GM18519 (cell line): ENCODE measurements around the gene AUTS2.

Source experiments
- ATAC-seq: cut with Tn5 transposase; IDR thresholded peaks from one replicate; pipeline ENCODE4 v1.9.1; 2021; ENCODE audit warnings: mild to moderate bottlenecking, moderate library complexity; ENCODE audit not compliant: unreplicated experiment, low FRiP score

Gene AUTS2

GRCh38 chr7:70529436-70529835 is 931.2 kb downstream of the AUTS2 start:
- no peak for ATAC-seq

- no peak for ATAC-seq
These were observed 931.8 kb downstream of the AUTS2 start for GRCh38 chr7:70529914-70530585.

- ATAC-seq, result no peak
These were observed 935.3 kb downstream of the AUTS2 start for GRCh38 chr7:70533614-70534013.

- no peak for ATAC-seq
These were observed 940.9 kb downstream of the AUTS2 start for GRCh38 chr7:70539205-70539604.

GRCh38 chr7:70539617-70540016 is 941.3 kb downstream of the AUTS2 start:
- ATAC-seq, result no peak

GRCh38 chr7:70540641-70541040 is 942.4 kb downstream of the AUTS2 start:
- ATAC-seq, result no peak

- no peak for ATAC-seq
These were observed 944.6 kb downstream of the AUTS2 start for GRCh38 chr7:70542750-70543376.

GRCh38 chr7:70544016-70544415 is 945.7 kb downstream of the AUTS2 start:
- ATAC-seq, result no peak

- ATAC-seq, result no peak
These were observed 946.9 kb downstream of the AUTS2 start for GRCh38 chr7:70545214-70545613.

GRCh38 chr7:70552141-70552540 is 953.9 kb downstream of the AUTS2 start:
- ATAC-seq, result no peak

- ATAC-seq, result no peak
These were observed 955.1 kb downstream of the AUTS2 start for GRCh38 chr7:70553364-70553763.

GRCh38 chr7:70554646-70555045 is 956.4 kb downstream of the AUTS2 start:
- no peak for ATAC-seq

GRCh38 chr7:70556761-70557160 is 958.5 kb downstream of the AUTS2 start:
- no peak for ATAC-seq

- no peak for ATAC-seq
These were observed 959.1 kb downstream of the AUTS2 start for GRCh38 chr7:70557338-70557737.

GRCh38 chr7:70559815-70560214 is 961.5 kb downstream of the AUTS2 start:
- ATAC-seq, result no peak

- no peak for ATAC-seq
These were observed 965.7 kb downstream of the AUTS2 start for GRCh38 chr7:70563960-70564359.

- no peak for ATAC-seq
These were observed 967.6 kb downstream of the AUTS2 start for GRCh38 chr7:70565721-70566370.

GRCh38 chr7:70566671-70567070 is 968.4 kb downstream of the AUTS2 start:
- ATAC-seq, result no peak

- no peak for ATAC-seq
These were observed 970.5 kb downstream of the AUTS2 start for GRCh38 chr7:70568674-70569334.

GRCh38 chr7:70569335-70569819 is 971.1 kb downstream of the AUTS2 start:
- no peak for ATAC-seq

- no peak for ATAC-seq
These were observed 971.8 kb downstream of the AUTS2 start for GRCh38 chr7:70570029-70570428.
